Kidney epithelial cell (primary cell): ENCODE measurements around the gene GADL1. TPM values are rescaled to one million over a fixed set of nuclear protein-coding genes. Genes with fewer than 3 reads are reported as not detected.

Experiments used
- DNase-seq: peaks from one replicate; pipeline ENCODE4 v3.0.0-alpha.2; 2010; ENCODE audit warnings: low read depth
- H3K27me3 ChIP-seq: 2 replicates; pipeline ENCODE4 v1.6.0; 2011; ENCODE audit warnings: low read length; ENCODE audit not compliant: control insufficient read depth, insufficient read depth
- H3K36me3 ChIP-seq: 2 replicates; pipeline ENCODE4 v1.5.1; 2011; ENCODE audit warnings: low read length; ENCODE audit not compliant: control insufficient read depth, insufficient read depth
- H3K4me3 ChIP-seq: 2 replicates; pipeline ENCODE4 v1.5.1; 2011; ENCODE audit warnings: low read depth, mild to moderate bottlenecking, control low read depth, low read length
- total RNA-seq: library from RNA; depleted of rRNA; stranded (reverse); fragments of >200 nt; gene quantifications from 2 replicates; pipeline ENCODE4 v1.2.3, GENCODE V29; 2015
- TF ChIP-seq, protein P1 (sequence below): IDR thresholded peaks from 2 replicates; pipeline ENCODE4 v1.5.1; 2011; ENCODE audit warnings: mild to moderate bottlenecking, moderate library complexity, low read length, control low read depth, inconsistent platforms; ENCODE audit not compliant: insufficient read depth, poor library complexity, severe bottlenecking

GADL1 gene
- total RNA-seq, 1 donor from 2014 or later: not detected

DNA sequence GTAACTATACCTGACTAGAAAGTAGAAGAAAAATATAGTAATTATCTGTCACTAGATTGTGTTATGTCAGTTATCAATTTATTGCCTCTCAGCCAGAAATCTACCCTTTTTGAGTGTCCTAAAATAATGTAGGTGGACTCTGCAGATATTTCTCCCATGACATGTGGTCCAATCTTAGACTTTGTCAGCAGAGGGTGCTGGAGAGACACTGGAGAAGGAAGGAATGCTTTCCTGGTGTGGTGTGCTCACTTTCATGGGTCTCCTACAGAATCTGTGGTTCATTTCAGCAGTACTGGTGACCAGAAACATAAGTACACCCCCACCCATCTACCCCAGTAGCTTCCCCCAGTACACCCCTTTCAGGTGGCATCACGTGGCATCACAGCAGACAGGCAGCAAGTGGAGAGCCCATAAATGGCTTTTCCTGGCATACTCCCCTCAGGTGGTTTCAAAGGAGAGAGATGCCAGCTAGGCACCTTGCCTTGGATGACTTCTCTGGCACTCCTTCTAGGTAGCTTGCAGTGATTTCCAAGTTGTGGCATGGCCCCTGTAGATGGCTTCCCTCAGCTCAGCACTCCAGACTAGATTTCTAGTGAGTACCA, 114.7 kb downstream of the GADL1 start:
- Histone ChIP-seq H3K4me3 (no peak overlapping the region), H3K36me3 (no peaks in the 10 kb centered on the region), H3K27me3 (no peaks in the 10 kb centered on the region)
- TF ChIP-seq, protein P1, sequence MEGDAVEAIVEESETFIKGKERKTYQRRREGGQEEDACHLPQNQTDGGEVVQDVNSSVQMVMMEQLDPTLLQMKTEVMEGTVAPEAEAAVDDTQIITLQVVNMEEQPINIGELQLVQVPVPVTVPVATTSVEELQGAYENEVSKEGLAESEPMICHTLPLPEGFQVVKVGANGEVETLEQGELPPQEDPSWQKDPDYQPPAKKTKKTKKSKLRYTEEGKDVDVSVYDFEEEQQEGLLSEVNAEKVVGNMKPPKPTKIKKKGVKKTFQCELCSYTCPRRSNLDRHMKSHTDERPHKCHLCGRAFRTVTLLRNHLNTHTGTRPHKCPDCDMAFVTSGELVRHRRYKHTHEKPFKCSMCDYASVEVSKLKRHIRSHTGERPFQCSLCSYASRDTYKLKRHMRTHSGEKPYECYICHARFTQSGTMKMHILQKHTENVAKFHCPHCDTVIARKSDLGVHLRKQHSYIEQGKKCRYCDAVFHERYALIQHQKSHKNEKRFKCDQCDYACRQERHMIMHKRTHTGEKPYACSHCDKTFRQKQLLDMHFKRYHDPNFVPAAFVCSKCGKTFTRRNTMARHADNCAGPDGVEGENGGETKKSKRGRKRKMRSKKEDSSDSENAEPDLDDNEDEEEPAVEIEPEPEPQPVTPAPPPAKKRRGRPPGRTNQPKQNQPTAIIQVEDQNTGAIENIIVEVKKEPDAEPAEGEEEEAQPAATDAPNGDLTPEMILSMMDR: peak; percentile 47
- DNase-seq: no peak

DNA sequence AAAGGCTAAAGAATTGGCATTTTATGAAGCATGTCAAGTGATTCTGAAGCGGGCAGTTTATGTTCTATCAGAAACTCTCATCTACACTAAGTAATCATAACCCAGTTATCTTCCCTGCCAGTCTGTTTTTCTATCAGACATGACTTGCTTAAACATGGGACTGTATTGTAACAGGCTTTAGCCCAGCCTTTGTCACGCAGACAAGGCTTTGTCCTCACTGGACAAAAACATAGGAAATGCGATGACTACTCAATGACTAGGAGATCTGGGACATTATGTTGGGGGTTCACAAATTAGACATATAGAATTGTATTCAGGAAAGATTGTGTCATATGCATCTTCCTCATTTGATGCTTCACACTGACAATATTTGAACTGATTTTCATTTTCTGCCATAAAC, 115.5 kb downstream of the GADL1 start:
- DNase-seq: no peak
- Histone ChIP-seq H3K4me3 (no peak overlapping the region), H3K36me3 (no peaks in the 10 kb centered on the region), H3K27me3 (no peaks in the 10 kb centered on the region)
- TF ChIP-seq, protein P1: no peak

DNA sequence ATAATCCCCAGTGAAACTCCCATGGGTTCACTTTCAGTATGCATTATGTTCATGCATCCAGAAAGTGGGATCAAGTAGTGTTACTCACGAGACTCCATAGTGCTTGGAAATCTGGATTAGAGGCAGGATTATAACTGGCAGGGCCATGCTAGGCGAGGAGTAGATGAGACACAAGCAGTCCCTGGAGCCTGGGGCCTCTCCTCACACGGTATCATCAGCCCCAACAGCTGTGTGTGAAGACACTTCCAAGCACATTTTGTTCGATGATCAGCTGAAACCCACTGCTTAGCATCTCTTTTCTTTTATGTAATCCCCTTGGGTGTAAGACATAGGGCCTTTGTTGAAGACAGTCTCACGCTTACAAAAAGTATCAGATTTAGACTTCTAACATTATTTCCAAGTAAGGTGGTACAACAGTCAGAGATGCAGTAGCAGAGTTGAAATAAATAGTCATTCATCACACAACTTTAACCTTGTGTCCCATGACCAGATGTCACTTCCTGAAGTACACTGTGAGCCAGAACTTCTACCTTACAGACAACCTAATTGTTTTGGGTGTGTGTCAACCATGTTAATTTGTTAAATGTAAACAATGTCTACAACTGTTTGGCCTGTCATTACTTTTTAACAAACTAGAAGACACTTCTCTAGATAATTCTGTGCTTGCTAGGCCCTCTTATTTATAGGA, 116.9 kb downstream of the GADL1 start:
- Histone ChIP-seq H3K27me3 (no peaks in the 10 kb centered on the region), H3K4me3 (no peak overlapping the region), H3K36me3 (no peaks in the 10 kb centered on the region)
- DNase-seq: no peak
- TF ChIP-seq, protein P1: no peak

DNA sequence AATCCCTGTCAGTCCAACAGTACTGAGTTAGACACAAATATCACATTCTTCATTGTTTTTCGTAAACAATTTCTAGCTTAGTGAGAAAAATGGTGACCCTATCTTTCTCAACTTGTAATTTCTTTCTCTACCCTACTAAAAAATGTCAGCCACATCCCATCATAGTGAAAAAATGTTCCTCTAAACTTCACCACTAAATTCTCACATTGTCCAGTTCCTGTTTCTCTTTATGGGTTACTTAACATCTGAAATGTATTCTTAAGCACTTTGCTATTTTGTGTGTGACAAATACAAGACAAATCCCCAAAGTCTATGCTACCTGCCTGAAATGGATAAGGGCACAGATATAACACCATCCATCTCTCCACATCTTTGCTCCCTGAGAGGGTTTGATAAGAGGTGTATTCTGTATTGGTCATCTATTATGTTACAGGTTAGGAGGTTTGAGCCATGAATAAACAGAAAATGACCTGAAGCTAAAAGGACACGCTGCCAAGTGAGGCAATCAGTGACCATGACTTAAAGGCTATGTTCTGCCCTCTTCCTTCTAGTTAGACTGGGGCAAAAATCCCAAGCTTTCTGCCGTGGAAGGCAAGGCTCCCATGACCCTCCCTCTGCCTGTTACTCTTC, 118.2 kb downstream of the GADL1 start:
- TF ChIP-seq, protein P1: no peak
- DNase-seq: no peak
- Histone ChIP-seq H3K27me3 (no peaks in the 10 kb centered on the region), H3K36me3 (no peaks in the 10 kb centered on the region), H3K4me3 (no peak overlapping the region)

DNA sequence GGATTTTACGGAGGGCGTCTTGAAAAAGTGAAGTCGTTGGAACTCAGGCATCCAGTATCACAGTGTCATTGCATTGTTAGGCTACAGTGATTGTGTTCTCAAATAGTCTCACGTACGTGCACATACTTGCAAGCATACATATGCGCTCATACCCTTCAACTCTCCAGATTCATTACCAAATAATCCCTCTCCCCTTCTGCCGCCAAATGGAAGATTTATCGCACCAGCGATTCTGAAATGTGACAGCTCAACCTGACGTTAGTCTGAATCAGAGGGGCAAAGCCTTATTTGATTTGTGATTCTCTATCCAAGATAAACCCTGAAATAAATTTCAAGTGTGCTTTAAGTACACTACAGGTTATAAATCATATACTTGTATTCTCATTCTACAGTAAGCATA, 119.4 kb downstream of the GADL1 start:
- no peaks in the 10 kb centered on the region for H3K27me3 ChIP-seq
- H3K4me3 ChIP-seq: no peak overlapping the region
- TF ChIP-seq, protein P1: no peak
- no peak for DNase-seq
- no peaks in the 10 kb centered on the region for H3K36me3 ChIP-seq

DNA sequence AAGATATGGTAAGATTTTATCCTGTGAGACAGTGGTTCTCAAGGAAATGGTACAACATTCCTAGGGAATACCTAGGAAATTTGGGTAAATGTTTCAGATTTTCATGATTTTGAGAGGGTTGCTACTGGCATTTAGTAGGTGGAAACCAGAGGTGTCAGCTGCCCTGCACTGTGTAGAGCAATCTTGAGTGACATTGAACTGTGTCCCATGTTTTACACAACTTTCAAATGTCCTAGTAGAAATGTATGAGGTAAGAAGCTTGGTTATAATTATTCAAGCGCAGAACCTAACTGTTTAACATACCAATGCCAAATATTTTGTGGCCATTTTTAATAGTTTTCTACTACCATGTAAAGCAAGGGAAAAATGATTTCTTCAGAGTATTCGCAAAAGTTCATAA, 120.4 kb downstream of the GADL1 start:
- H3K4me3 ChIP-seq: no peak overlapping the region
- TF ChIP-seq, protein P1: no peak
- H3K27me3 ChIP-seq: no peaks in the 10 kb centered on the region

More for the DNA sequence above, 120.4 kb downstream of the GADL1 start:
- DNase-seq: no peak
- H3K36me3 ChIP-seq: no peaks in the 10 kb centered on the region
